Loucy (cell line): ENCODE results near the gene SNX27.
A peak's percentile ranks its signal among the peaks of the same experiment; 100 is the strongest.

Source experiments
- H2AFZ ChIP-seq: fragments of 200-600 bp; sonication (generic); 2 replicates; pipeline ENCODE4 v1.6.0; 2016; ENCODE audit warnings: antibody characterized with exemption, mild to moderate bottlenecking, low read length, moderate library complexity
- H3F3A ChIP-seq: fragments of 200-600 bp; 2 replicates; pipeline ENCODE4 v1.6.0; 2016; ENCODE audit warnings: antibody characterized with exemption, low read depth, mild to moderate bottlenecking
- H3K27me3 ChIP-seq: fragments of 200-600 bp; sonication (generic); 2 replicates; pipeline ENCODE4 v1.6.1; 2014; ENCODE audit warnings: low read length, mild to moderate bottlenecking; ENCODE audit not compliant: insufficient read depth, poor library complexity, severe bottlenecking
- H3K36me3 ChIP-seq: fragments of 200-600 bp; sonication (generic); 2 replicates; pipeline ENCODE4 v1.6.1; 2016; ENCODE audit warnings: low read length; ENCODE audit not compliant: insufficient read depth
- H3K4me1 ChIP-seq: fragments of 200-600 bp; sonication (generic); 2 replicates; pipeline ENCODE4 v1.5.1; 2014; ENCODE audit warnings: low read length, mild to moderate bottlenecking; ENCODE audit not compliant: insufficient read depth, poor library complexity, severe bottlenecking
- H3K4me2 ChIP-seq: fragments of 200-600 bp; sonication (generic); 2 replicates; pipeline ENCODE4 v1.6.0; 2014; ENCODE audit warnings: antibody characterized with exemption, low read length, low read depth, mild to moderate bottlenecking; ENCODE audit not compliant: poor library complexity, severe bottlenecking
- H3K4me3 ChIP-seq: fragments of 200-600 bp; sonication (generic); 2 replicates; pipeline ENCODE4 v1.5.1; 2014; ENCODE audit warnings: low read length, mild to moderate bottlenecking, mixed read lengths; ENCODE audit not compliant: poor library complexity, severe bottlenecking
- H3K79me2 ChIP-seq: fragments of 200-600 bp; sonication (generic); 2 replicates; pipeline ENCODE4 v1.6.1; 2014; ENCODE audit warnings: low read length; ENCODE audit not compliant: insufficient read depth
- H3K9ac ChIP-seq: fragments of 200-600 bp; sonication (generic); 2 replicates; pipeline ENCODE4 v1.6.0; 2014; ENCODE audit warnings: mild to moderate bottlenecking, low read depth, low read length, moderate library complexity; ENCODE audit not compliant: poor library complexity, severe bottlenecking
- H3K9me2 ChIP-seq: fragments of 200-600 bp; sonication (generic); replicated peaks from 2 replicates; pipeline ENCODE4 v1.6.1; 2016; ENCODE audit warnings: low read depth, low read length, mixed read lengths
- H3K9me3 ChIP-seq: fragments of 200-600 bp; sonication (generic); 2 replicates; pipeline ENCODE4 v1.6.1; 2014; ENCODE audit warnings: mild to moderate bottlenecking, antibody characterized with exemption, low read length, low read depth; ENCODE audit not compliant: insufficient read depth
- H4K20me1 ChIP-seq: fragments of 200-600 bp; sonication (generic); 2 replicates; pipeline ENCODE4 v1.6.0; 2014; ENCODE audit warnings: antibody characterized with exemption, low read length, mild to moderate bottlenecking; ENCODE audit not compliant: insufficient read depth, poor library complexity, severe bottlenecking
- CTCF ChIP-seq: fragments of 200-600 bp; sonication (generic); conservative IDR thresholded peaks from 2 replicates; pipeline ENCODE4 v1.5.1; 2014; ENCODE audit warnings: mild to moderate bottlenecking, antibody characterized with exemption, low read length
- EZH2phosphoT487 ChIP-seq: fragments of 200-600 bp; IDR thresholded peaks from 2 replicates; pipeline ENCODE4 v1.6.1; 2018; ENCODE audit warnings: antibody characterized with exemption, mild to moderate bottlenecking, moderate library complexity, borderline replicate concordance

Gene SNX27

GRCh38 chr1:151713874-151714273 lies 102.0 kb downstream of the SNX27 start:
- H3K4me3 ChIP-seq: no peak overlapping the region
- no peaks in the 10 kb centered on the region for H3K27me3 ChIP-seq
- no peaks in the 10 kb centered on the region for H4K20me1 ChIP-seq

GRCh38 chr1:151714820-151715725 lies 103.2 kb downstream of the SNX27 start:
- no peaks in the 10 kb centered on the region for H3K4me1 ChIP-seq
- H3K9ac ChIP-seq: no peak overlapping the region
- H3K9me2 ChIP-seq: no peaks in the 10 kb centered on the region
- no peaks in the 10 kb centered on the region for H3K79me2 ChIP-seq
- no peaks in the 10 kb centered on the region for H3F3A ChIP-seq
- no peak overlapping the region for H3K4me3 ChIP-seq
- no peaks in the 10 kb centered on the region for H3K9me3 ChIP-seq
- H3K27me3 ChIP-seq: no peaks in the 10 kb centered on the region
- no peaks in the 10 kb centered on the region for H3K36me3 ChIP-seq
- no peak overlapping the region for H3K4me2 ChIP-seq
- H4K20me1 ChIP-seq: no peaks in the 10 kb centered on the region
- no peak overlapping the region for H2AFZ ChIP-seq
- TF ChIP-seq EZH2phosphoT487: no peak
- no peak for TF ChIP-seq CTCF

More at GRCh38 chr1:151713874-151714273, 102.0 kb downstream of the SNX27 start:
- TF ChIP-seq CTCF (no peak), EZH2phosphoT487 (no peak)
- H2AFZ ChIP-seq: no peak overlapping the region
- H3K4me1 ChIP-seq: no peaks in the 10 kb centered on the region
- H3F3A ChIP-seq: no peaks in the 10 kb centered on the region
- no peak overlapping the region for H3K4me2 ChIP-seq
- no peaks in the 10 kb centered on the region for H3K79me2 ChIP-seq
- no peak overlapping the region for H3K9ac ChIP-seq
- no peaks in the 10 kb centered on the region for H3K9me2 ChIP-seq
- H3K36me3 ChIP-seq: no peaks in the 10 kb centered on the region
- no peaks in the 10 kb centered on the region for H3K9me3 ChIP-seq

- Histone ChIP-seq H3K9me2 (no peaks in the 10 kb centered on the region), H3K27me3 (no peaks in the 10 kb centered on the region), H3K9ac (no peak overlapping the region), H3K4me1 (peaks cover 5% of the 10 kb centered on the region), H3K36me3 (no peaks in the 10 kb centered on the region), H3K9me3 (no peaks in the 10 kb centered on the region), H3K79me2 (no peaks in the 10 kb centered on the region), H4K20me1 (no peaks in the 10 kb centered on the region), H3K4me3 (no peak overlapping the region), H2AFZ (no peak overlapping the region), H3F3A (no peaks in the 10 kb centered on the region), H3K4me2 (no peak overlapping the region)
- peak; percentile 49 for TF ChIP-seq CTCF
- TF ChIP-seq EZH2phosphoT487: no peak
Measured at GRCh38 chr1:151715726-151716404, 104.0 kb downstream of the SNX27 start.
